Keratinocyte (primary cell): Measurements from ENCODE around the gene ZNF467.

Experiments
- CTCF ChIP-seq, 3 experiments: IDR thresholded peaks in 1 of 3; conservative IDR thresholded peaks in 1 of 3; optimal IDR thresholded peaks in 1 of 3; 2 replicates in 2 of 3; 3 replicates in 1 of 3; pipeline versions ENCODE3 to v1.5.1; 2011; ENCODE audit warnings: low read length in 3 of 3, mild to moderate bottlenecking in 3 of 3, moderate library complexity in 2 of 3, control low read depth in 1 of 3, inconsistent platforms in 1 of 3; ENCODE audit not compliant: insufficient read depth in 2 of 3; ENCODE audit errors: extremely low read depth in 1 of 3
- EZH2 ChIP-seq: IDR thresholded peaks from one replicate; pipeline ENCODE4 v1.6.1; 2012; ENCODE audit warnings: inconsistent platforms, mild to moderate bottlenecking, low read length, moderate library complexity

GRCh38 chr7:149778327-149778637 lies 4.9 kb upstream of the ZNF467 start:
- TF ChIP-seq EZH2: no peak
- no peak for TF ChIP-seq CTCF (optimal IDR thresholded peaks at IDR 0.05 in 1 of 3, IDR thresholded peaks at IDR 0.05 in 1 of 3, conservative IDR thresholded peaks at IDR 0.05 in 1 of 3; ENCODE audit: extremely low read depth in 1 of 3, insufficient read depth in 2 of 3, low read length in 3 of 3)
